ENCODE data around the gene DHX16. TPM values are rescaled to one million over a fixed set of nuclear protein-coding genes. Genes with fewer than 3 reads are reported as not detected.

Gene DHX16
- total and polyA plus RNA-seq, 9 of the 15 experiments (the other 6 are each of a cell fraction or from before 2014, with no cell fraction given), result 14.6 to 66.1 (median 47.5) TPM

GRCh38 chr6:30683183-30683979, 10.6 kb upstream of the DHX16 start (continued):
- TF ChIP-seq E2F5 (CRISPR knock-in tag; IDR thresholded peaks at IDR 0.05) (no peak), DNMT1 (IDR thresholded peaks at IDR 0.05) (no peak), BCOR (IDR thresholded peaks at IDR 0.05) (no peak), ZNF143 (CRISPR knock-in tag; IDR thresholded peaks at IDR 0.05) (peak; percentile 50; the same call in 1 of the 2 replicates), PRDM10 (IDR thresholded peaks at IDR 0.05; ENCODE audit: partially characterized antibody) (no peak), GTF3C2 (IDR thresholded peaks at IDR 0.05; ENCODE audit: borderline replicate concordance, extremely low read depth, insufficient read length) (no peak), ZNF512 (tag; IDR thresholded peaks at IDR 0.05) (no peak), PBX2 (CRISPR knock-in tag; IDR thresholded peaks at IDR 0.05; ENCODE audit: low read depth) (no peak), PBX2 (tag; conservative IDR thresholded peaks at IDR 0.05; ENCODE audit: low read depth) (no peak), NFXL1 (CRISPR knock-in tag; IDR thresholded peaks at IDR 0.05) (no peak), HMG20A (CRISPR knock-in tag; conservative IDR thresholded peaks at IDR 0.05) (no peak), ELF2 (CRISPR knock-in tag; IDR thresholded peaks at IDR 0.05) (0 out of 2 replicates have a peak, but pooled peaks have one; percentile 16), ZNF431 (CRISPR knock-in tag; IDR thresholded peaks at IDR 0.05) (no peak), YY1 (IDR thresholded peaks at IDR 0.05; ENCODE audit: borderline replicate concordance in 1 of 3, control insufficient read depth in 1 of 3, extremely low read depth in 1 of 3, insufficient read depth in 3 of 3, insufficient read length in 1 of 3, insufficient replicate concordance in 2 of 3, low read depth in 1 of 3, low read length in 2 of 3) (no peak)

Measured in K562 (cell line).